Uterus (tissue), 2 donors: Measurements from ENCODE around the gene RPS6KA2.
"Not testable (repeated sequence)": the region's sequence is repeated elsewhere in the genome, so short reads cannot be mapped to it uniquely, and the experiment has no call there.

Experiments
- CTCF ChIP-seq, 4 experiments: fragments of 200-600 bp in 2 of 4; fragments of 450-650 bp in 2 of 4; sonication (generic) in 2 of 4; IDR thresholded peaks; one replicate each; pipeline ENCODE4 v1.5.1; 2016 to 2019; ENCODE audit warnings: antibody characterized with exemption in 4 of 4, mild to moderate bottlenecking in 2 of 4, moderate library complexity in 1 of 4
- POLR2A ChIP-seq, 2 donors: fragments of 450-650 bp; IDR thresholded peaks; one replicate each; pipeline ENCODE4 v1.6.1; 2016; ENCODE audit warnings: antibody characterized with exemption in 2 of 2, mild to moderate bottlenecking in 1 of 2, moderate library complexity in 1 of 2

- not testable (repeated sequence) for TF ChIP-seq CTCF, POLR2A (IDR thresholded peaks at IDR 0.05)
Measured at GRCh38 chr6:166387098-166387497, 240.0 kb downstream of the RPS6KA2 start.
